Neuronal stem cell (in vitro differentiated cells): ENCODE results near the gene RHOH.

Experiments
- DNase-seq: peaks from one replicate; pipeline ENCODE4 v3.0.0-alpha.2; 2013; ENCODE audit warnings: low spot score
- H2AFZ ChIP-seq: one replicate; pipeline ENCODE4 v1.6.1; 2013; ENCODE audit warnings: mild to moderate bottlenecking, low read length, inconsistent platforms
- H2AK5ac ChIP-seq: 2 replicates; pipeline ENCODE4 v1.6.1; 2013; ENCODE audit warnings: low read depth, mild to moderate bottlenecking, inconsistent platforms, low read length, moderate library complexity, mixed read lengths
- H2BK120ac ChIP-seq: 2 replicates; pipeline ENCODE4 v1.6.1; 2013; ENCODE audit warnings: low read depth, mild to moderate bottlenecking, inconsistent platforms, low read length, moderate library complexity, mixed read lengths
- H2BK12ac ChIP-seq: one replicate; pipeline ENCODE4 v1.6.1; 2013; ENCODE audit warnings: low read length, inconsistent platforms
- H2BK15ac ChIP-seq: 2 replicates; pipeline ENCODE4 v1.6.1; 2013; ENCODE audit warnings: mild to moderate bottlenecking, low read length, inconsistent platforms, mixed read lengths
- H2BK5ac ChIP-seq: one replicate; pipeline ENCODE4 v1.6.1; 2013; ENCODE audit warnings: inconsistent platforms, mild to moderate bottlenecking, low read length, moderate library complexity
- H3K14ac ChIP-seq: one replicate; pipeline ENCODE4 v1.6.1; 2013; ENCODE audit warnings: low read length, inconsistent platforms
- H3K18ac ChIP-seq: 2 replicates; pipeline ENCODE4 v1.6.1; 2013; ENCODE audit warnings: low read length, inconsistent platforms
- H3K23ac ChIP-seq: 2 replicates; pipeline ENCODE4 v1.6.1; 2013; ENCODE audit warnings: low read depth, mild to moderate bottlenecking, mixed read lengths, low read length, inconsistent platforms; ENCODE audit not compliant: poor library complexity
- H3K27ac ChIP-seq: replicated peaks from 3 replicates; pipeline ENCODE4 v1.5.1; 2013; ENCODE audit warnings: low read length, inconsistent platforms
- H3K27me3 ChIP-seq, 3 experiments: 2 replicates each; pipeline ENCODE4 v1.6.1; 2013; ENCODE audit warnings: low read length in 3 of 3, mild to moderate bottlenecking in 2 of 3, inconsistent platforms in 1 of 3, low read depth in 1 of 3, mixed read lengths in 1 of 3, moderate library complexity in 1 of 3; ENCODE audit not compliant: control insufficient read depth in 3 of 3, insufficient read depth in 3 of 3
- H3K36me3 ChIP-seq, 2 donors: replicated peaks in 1 of 2; 2 replicates each; pipeline ENCODE4 v1.6.1; 2013; ENCODE audit warnings: low read length in 2 of 2; ENCODE audit not compliant: control insufficient read depth in 2 of 2, insufficient read depth in 2 of 2
- H3K4ac ChIP-seq: 2 replicates; pipeline ENCODE4 v1.6.1; 2013; ENCODE audit warnings: inconsistent platforms, mild to moderate bottlenecking, low read length, moderate library complexity
- H3K4me1 ChIP-seq, 2 donors: 1 replicate in 1 of 2; 2 replicates in 1 of 2; pipeline ENCODE4 v1.6.1; 2013; ENCODE audit warnings: low read length in 2 of 2, low read depth in 1 of 2; ENCODE audit not compliant: control insufficient read depth in 2 of 2, insufficient read depth in 1 of 2
- H3K4me2 ChIP-seq: one replicate; pipeline ENCODE4 v1.6.1; 2013; ENCODE audit warnings: mild to moderate bottlenecking, low read length, inconsistent platforms; ENCODE audit not compliant: insufficient read depth, poor library complexity, severe bottlenecking
- H3K4me3 ChIP-seq, 2 donors: 2 replicates each; pipeline ENCODE4 v1.5.1; 2013; ENCODE audit warnings: low read length in 2 of 2, mild to moderate bottlenecking in 2 of 2, inconsistent platforms in 1 of 2, moderate library complexity in 1 of 2
- H3K79me1 ChIP-seq: one replicate; pipeline ENCODE4 v1.6.1; 2013; ENCODE audit warnings: low read depth, mild to moderate bottlenecking, inconsistent platforms, low read length, moderate library complexity
- H3K9ac ChIP-seq: one replicate; pipeline ENCODE4 v1.6.1; 2013; ENCODE audit warnings: mild to moderate bottlenecking, low read depth, low read length, inconsistent platforms; ENCODE audit not compliant: poor library complexity
- H3K9me3 ChIP-seq, 2 donors: replicated peaks in 1 of 2; 2 replicates each; pipeline versions ENCODE3 to v1.6.1; 2013; ENCODE audit warnings: low read length in 2 of 2, mild to moderate bottlenecking in 2 of 2, inconsistent platforms in 1 of 2, low read depth in 1 of 2, mixed read lengths in 1 of 2, moderate library complexity in 1 of 2; ENCODE audit not compliant: control insufficient read depth in 2 of 2, insufficient read depth in 1 of 2
- H4K8ac ChIP-seq: one replicate; pipeline ENCODE4 v1.6.1; 2013; ENCODE audit warnings: low read depth, mild to moderate bottlenecking, inconsistent platforms, low read length, moderate library complexity
- H4K91ac ChIP-seq: one replicate; pipeline ENCODE4 v1.6.1; 2013; ENCODE audit warnings: low read length, low read depth, mild to moderate bottlenecking, inconsistent platforms; ENCODE audit not compliant: poor library complexity
- WGBS, 2 donors: extraction: QIAGEN DNeasy Blood & Tissue Kit; methylation state at CpG; one replicate each; pipeline ENCODE4 v1.1.7; 2013; ENCODE audit warnings: missing lambda C conversion rate in 2 of 2, mixed read lengths in 1 of 2; ENCODE audit not compliant: insufficient read length in 2 of 2, insufficient replicate concordance in 1 of 2; ENCODE audit errors: extremely low coverage in 2 of 2; 5-methylcytosine and 5-hydroxymethylcytosine counted together

RHOH gene

DNA sequence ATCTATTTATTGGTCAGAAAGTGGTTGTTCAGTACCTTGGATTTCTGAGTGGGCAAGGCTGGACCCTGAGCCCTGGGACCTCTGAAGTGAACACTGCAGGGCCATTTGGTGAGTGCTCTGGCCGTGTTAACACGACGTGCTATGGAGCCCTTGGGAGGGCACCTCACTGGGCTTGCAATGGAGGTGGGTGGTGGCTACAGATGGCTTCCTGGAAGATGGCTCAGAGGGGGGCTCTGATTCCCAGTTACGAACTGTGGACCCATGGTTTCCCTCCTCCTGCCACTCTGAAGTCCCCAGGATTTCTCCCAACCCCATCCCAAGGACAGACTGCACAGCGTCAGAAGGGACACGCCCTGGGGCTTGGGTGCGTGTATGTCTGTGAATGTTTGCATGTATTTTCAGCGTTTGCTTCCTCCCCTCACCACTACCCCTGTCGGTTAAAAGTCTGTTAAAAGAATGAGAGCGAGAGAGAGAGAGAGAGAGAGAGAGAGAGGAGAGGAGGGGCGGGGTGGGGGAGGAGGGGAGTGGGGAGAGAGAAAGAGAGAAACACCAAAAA lies 3.7 kb upstream of the RHOH start:
- no CpG with 5 or more reads among the region's 11 CpGs for WGBS, 2 donors
- H3K9ac ChIP-seq: no peak overlapping the region
- peak overlapping the region; percentile 45 for H3K18ac ChIP-seq
- H3K27ac ChIP-seq: no peak overlapping the region
- no peak overlapping the region for H2AK5ac ChIP-seq
- peak overlapping the region; percentile 34 for H2AFZ ChIP-seq
- H3K14ac ChIP-seq: no peak overlapping the region
- H3K4me1 ChIP-seq: peaks cover 7 to 12% of the 10 kb centered on the region in 2 donors
- DNase-seq: no peak
- H2BK12ac ChIP-seq: no peak overlapping the region
- H2BK15ac ChIP-seq: no peak overlapping the region
- no peak overlapping the region for H3K23ac ChIP-seq
- no peaks in the 10 kb centered on the region for H3K9me3 ChIP-seq
- H2BK120ac ChIP-seq: no peak overlapping the region
- no peak overlapping the region for H4K8ac ChIP-seq
- no peak overlapping the region for H3K4me3 ChIP-seq
- H3K36me3 ChIP-seq: no peaks in the 10 kb centered on the region
- H3K4me2 ChIP-seq: no peak overlapping the region
- H2BK5ac ChIP-seq: no peak overlapping the region
- no peaks in the 10 kb centered on the region for H3K79me1 ChIP-seq
- H3K4ac ChIP-seq: no peak overlapping the region
- no peak overlapping the region for H4K91ac ChIP-seq
- no peaks in the 10 kb centered on the region for H3K27me3 ChIP-seq

DNA sequence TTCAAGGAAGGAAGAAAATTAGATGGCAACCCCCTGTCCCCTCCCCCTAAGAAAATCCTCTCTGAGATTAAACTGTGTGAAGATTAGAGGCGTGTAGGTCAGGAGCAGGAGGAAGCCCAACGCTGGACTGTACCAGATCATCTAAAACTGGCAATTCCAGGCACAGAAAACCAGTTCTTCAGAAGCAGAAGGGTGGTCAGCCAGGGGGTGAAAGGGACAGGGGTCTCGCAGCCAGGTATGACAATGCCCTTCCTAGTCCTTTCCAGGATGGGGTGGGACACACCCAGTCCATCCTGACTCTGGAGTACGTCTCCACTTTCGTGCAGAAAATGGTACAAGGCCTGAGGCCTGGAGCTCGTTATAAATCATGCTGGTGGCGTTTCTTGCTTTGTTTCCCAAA lies 3.3 kb upstream of the RHOH start:
- no peaks in the 10 kb centered on the region for H3K79me1 ChIP-seq
- H3K27me3 ChIP-seq: no peaks in the 10 kb centered on the region
- H2AFZ ChIP-seq: no peak overlapping the region
- no peak overlapping the region for H3K23ac ChIP-seq
- no peak overlapping the region for H3K9ac ChIP-seq
- no peak for DNase-seq
- no peak overlapping the region for H2BK120ac ChIP-seq
- WGBS, 2 donors: no CpG with 5 or more reads among the region's 7 CpGs
- no peak overlapping the region for H3K27ac ChIP-seq
- H3K18ac ChIP-seq: peak overlapping the region; percentile 24
- no peak overlapping the region for H2AK5ac ChIP-seq
- no peak overlapping the region for H3K4me3 ChIP-seq
- peaks cover 7 to 15% of the 10 kb centered on the region in 2 donors for H3K4me1 ChIP-seq
- no peak overlapping the region for H2BK15ac ChIP-seq
- H2BK5ac ChIP-seq: no peak overlapping the region
- H3K4me2 ChIP-seq: no peak overlapping the region
- no peaks in the 10 kb centered on the region for H3K9me3 ChIP-seq
- H4K91ac ChIP-seq: no peak overlapping the region
- H3K36me3 ChIP-seq: no peaks in the 10 kb centered on the region
- no peak overlapping the region for H4K8ac ChIP-seq
- H2BK12ac ChIP-seq: no peak overlapping the region
- no peak overlapping the region for H3K4ac ChIP-seq
- no peak overlapping the region for H3K14ac ChIP-seq

DNA sequence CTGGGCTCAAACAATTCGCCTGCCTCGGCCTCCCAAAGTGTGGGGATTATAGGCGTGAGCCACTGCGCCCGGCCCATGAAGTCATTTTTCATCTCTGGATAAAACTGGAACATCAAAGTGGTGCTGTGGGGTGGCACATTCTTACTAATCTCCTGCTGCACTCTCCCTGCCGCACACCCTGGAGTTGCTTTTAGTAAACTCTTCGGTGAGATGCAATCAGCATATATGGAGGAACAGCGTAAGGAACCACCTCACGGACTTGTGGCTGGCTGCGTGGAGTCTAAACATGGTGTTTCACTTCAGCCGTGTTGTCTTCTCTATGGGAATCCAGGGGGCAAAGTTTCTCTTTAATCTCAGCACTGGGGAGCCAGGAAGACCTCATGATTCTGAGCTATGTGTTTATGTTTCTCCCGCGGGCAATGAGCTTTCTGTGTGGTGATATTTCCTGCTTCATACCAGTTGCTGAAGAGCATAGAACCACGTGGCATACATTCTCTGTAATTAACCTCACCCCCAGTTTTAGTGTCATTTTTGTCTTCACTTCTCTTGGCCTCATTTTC lies 2.1 kb upstream of the RHOH start:
- no peak overlapping the region for H2BK5ac ChIP-seq
- H3K18ac ChIP-seq: no peak overlapping the region
- H4K91ac ChIP-seq: no peak overlapping the region
- H3K23ac ChIP-seq: no peak overlapping the region
- H2AFZ ChIP-seq: peak overlapping the region; percentile 16
- no peak for DNase-seq
- no peaks in the 10 kb centered on the region for H3K27me3 ChIP-seq
- H2AK5ac ChIP-seq: no peak overlapping the region
- no peak overlapping the region for H3K4me3 ChIP-seq
- H4K8ac ChIP-seq: no peak overlapping the region
- no peaks in the 10 kb centered on the region for H3K36me3 ChIP-seq
- no peak overlapping the region for H2BK12ac ChIP-seq
- no CpG with 5 or more reads among the region's 14 CpGs for WGBS, 2 donors
- no peak overlapping the region for H3K4ac ChIP-seq
- no peaks in the 10 kb centered on the region for H3K9me3 ChIP-seq
- no peak overlapping the region for H2BK120ac ChIP-seq
- no peak overlapping the region for H2BK15ac ChIP-seq
- H3K4me2 ChIP-seq: no peak overlapping the region
- no peak overlapping the region for H3K14ac ChIP-seq
- no peaks in the 10 kb centered on the region for H3K79me1 ChIP-seq
- no peak overlapping the region for H3K27ac ChIP-seq
- H3K4me1 ChIP-seq: peaks cover 7 to 15% of the 10 kb centered on the region in 2 donors
- H3K9ac ChIP-seq: no peak overlapping the region

DNA sequence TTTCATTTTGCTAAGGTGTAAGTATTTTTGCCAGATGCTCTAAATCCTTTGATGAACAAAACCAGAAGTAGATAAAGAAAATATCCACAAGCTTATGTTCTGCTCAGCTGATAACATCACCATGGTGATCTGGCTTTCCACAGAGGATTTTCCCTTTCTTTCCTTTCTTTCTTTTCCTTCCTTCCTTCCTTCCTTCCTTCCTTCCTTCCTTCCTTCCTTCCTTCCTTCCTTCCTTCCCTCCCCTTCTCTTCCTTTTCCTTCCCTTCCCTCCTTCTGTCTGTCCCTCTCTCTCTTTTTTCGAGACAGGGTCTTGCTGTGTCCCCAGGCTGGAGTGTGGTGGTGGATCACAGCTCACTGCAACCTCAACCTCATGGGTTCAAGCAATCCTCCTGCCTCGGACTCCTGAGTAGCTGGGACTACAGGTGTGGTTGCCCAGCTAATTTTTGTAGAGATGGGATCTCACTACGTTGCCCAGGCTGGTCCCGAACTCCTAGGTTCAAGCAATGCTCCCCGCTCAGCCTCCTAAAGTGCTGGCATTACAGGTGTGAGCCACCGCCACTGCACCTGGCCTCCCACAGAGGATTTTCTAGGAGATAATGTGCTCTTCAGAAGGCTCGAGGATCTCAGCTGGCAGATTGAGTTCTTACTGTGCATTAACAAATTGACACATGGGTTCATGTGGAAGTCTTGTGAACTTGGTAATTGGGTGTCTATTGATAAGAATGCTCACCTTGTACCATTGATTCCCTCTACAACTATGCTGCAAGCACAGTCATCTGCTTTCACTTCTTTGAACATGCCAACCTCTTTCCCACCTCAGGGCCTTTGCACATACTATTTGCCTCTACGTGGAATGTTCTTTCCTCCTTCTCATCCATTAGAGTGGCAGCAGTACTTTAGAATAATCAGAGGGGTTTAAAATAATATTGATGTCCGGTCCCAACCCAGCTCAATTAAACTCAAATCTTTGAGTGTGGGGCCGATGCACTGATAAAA lies 1.4 kb upstream of the RHOH start:
- Histone ChIP-seq H2BK12ac (no peak overlapping the region), H2AFZ (no peak overlapping the region), H2BK120ac (no peak overlapping the region), H2BK5ac (no peak overlapping the region), H4K8ac (no peak overlapping the region), H3K79me1 (no peaks in the 10 kb centered on the region), H2AK5ac (no peak overlapping the region), H3K27ac (no peak overlapping the region), H3K18ac (no peak overlapping the region), H2BK15ac (no peak overlapping the region), H4K91ac (no peak overlapping the region), H3K14ac (no peak overlapping the region), H3K27me3 (no peaks in the 10 kb centered on the region), H3K9ac (no peak overlapping the region), H3K23ac (no peak overlapping the region), H3K36me3 (no peaks in the 10 kb centered on the region), H3K4me3 (no peak overlapping the region), H3K4me2 (no peak overlapping the region), H3K4ac (no peak overlapping the region), H3K9me3 (no peaks in the 10 kb centered on the region), H3K4me1 (peaks cover 7 to 19% of the 10 kb centered on the region in 2 donors)
- DNase-seq: no peak
- WGBS, 2 donors: no CpG with 5 or more reads among the region's 10 CpGs
